Effector memory CD8-positive, alpha-beta T cell (primary cell): ENCODE results near the gene RALY.

Experiments
- ATAC-seq: fragments of 150-1000 bp; cut with Tn5 transposase; replicated peaks from 2 replicates; pipeline ENCODE4 v1.10.0; 2021; ENCODE audit warnings: mild to moderate bottlenecking, moderate library complexity
- DNase-seq, 3 experiments: peaks; one replicate each; pipeline ENCODE4 v3.0.0; 2021
- H3K27ac Mint-ChIP-seq, 2 donors: one replicate each; pipeline ENCODE4 v1.8.0; 2022; ENCODE audit warnings: mild to moderate bottlenecking in 2 of 2, mixed read lengths in 2 of 2, moderate library complexity in 2 of 2
- H3K27me3 Mint-ChIP-seq, 2 donors: one replicate each; pipeline ENCODE4 v1.8.0; 2022; ENCODE audit warnings: mixed read lengths in 2 of 2
- H3K36me3 Mint-ChIP-seq: one replicate; pipeline ENCODE4 v1.8.0; 2022; ENCODE audit warnings: mild to moderate bottlenecking, moderate library complexity, mixed read lengths; ENCODE audit not compliant: insufficient read depth
- H3K4me1 Mint-ChIP-seq, 2 donors: one replicate each; pipeline ENCODE4 v1.8.0; 2022; ENCODE audit warnings: low read depth in 2 of 2, mixed read lengths in 2 of 2
- H3K4me3 Mint-ChIP-seq, 2 donors: one replicate each; pipeline ENCODE4 v1.8.0; 2022; ENCODE audit warnings: mild to moderate bottlenecking in 2 of 2, mixed read lengths in 2 of 2, moderate library complexity in 2 of 2
- H3K9me3 Mint-ChIP-seq, 2 donors: one replicate each; pipeline ENCODE4 v1.8.0; 2022; ENCODE audit warnings: mixed read lengths in 2 of 2

Gene RALY

GRCh38 chr20:34029415-34029814 lies 35.7 kb downstream of the RALY start:
- no peaks in the 10 kb centered on the region for H3K27me3 Mint-ChIP-seq
- H3K4me3 Mint-ChIP-seq = no peak overlapping the region
- DNase-seq = no peak
- peaks cover 55 to 67% of the 10 kb centered on the region in 2 donors for H3K4me1 Mint-ChIP-seq
- ATAC-seq = no peak
- peak overlapping the region; percentile 35 to 82 for H3K27ac Mint-ChIP-seq
- H3K9me3 Mint-ChIP-seq = no peaks in the 10 kb centered on the region
- peaks cover 41% of the 10 kb centered on the region for H3K36me3 Mint-ChIP-seq

- no peaks in the 10 kb centered on the region for H3K9me3 Mint-ChIP-seq
- ATAC-seq (no peak), DNase-seq (no peak)
- H3K27me3 Mint-ChIP-seq = no peaks in the 10 kb centered on the region
- no peak overlapping the region for H3K4me3 Mint-ChIP-seq
- peak overlapping the region in 1 of 2 donors; percentile 9 for H3K27ac Mint-ChIP-seq
- peaks cover 44% of the 10 kb centered on the region for H3K36me3 Mint-ChIP-seq
- H3K4me1 Mint-ChIP-seq = peaks cover 50 to 64% of the 10 kb centered on the region in 2 donors
Measured at GRCh38 chr20:34030456-34030855, 36.7 kb downstream of the RALY start.

DNA sequence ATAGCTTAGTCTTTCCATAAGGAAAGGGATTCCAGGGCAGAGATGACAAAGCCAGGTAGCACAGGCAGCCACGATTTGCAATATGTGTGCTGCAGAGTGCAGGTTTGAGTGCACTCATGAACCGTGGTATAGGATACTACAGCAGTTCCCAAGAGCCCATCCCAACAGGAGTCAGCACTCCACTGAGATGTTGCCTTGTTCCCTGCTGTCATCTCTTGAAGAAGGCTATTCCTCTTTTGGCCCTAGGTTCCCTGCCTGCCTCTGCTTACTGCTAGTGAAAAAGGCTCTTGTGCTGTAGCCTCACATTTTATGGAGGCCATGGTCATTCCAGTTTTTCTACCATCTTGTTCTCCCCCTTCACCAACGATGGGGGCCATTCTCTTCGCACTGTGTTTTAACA lies 40.2 kb downstream of the RALY start:
- H3K27ac Mint-ChIP-seq = peak overlapping the region; percentile 36 to 46
- peaks cover 53 to 76% of the 10 kb centered on the region in 2 donors for H3K4me1 Mint-ChIP-seq
- no peaks in the 10 kb centered on the region for H3K27me3 Mint-ChIP-seq

DNA sequence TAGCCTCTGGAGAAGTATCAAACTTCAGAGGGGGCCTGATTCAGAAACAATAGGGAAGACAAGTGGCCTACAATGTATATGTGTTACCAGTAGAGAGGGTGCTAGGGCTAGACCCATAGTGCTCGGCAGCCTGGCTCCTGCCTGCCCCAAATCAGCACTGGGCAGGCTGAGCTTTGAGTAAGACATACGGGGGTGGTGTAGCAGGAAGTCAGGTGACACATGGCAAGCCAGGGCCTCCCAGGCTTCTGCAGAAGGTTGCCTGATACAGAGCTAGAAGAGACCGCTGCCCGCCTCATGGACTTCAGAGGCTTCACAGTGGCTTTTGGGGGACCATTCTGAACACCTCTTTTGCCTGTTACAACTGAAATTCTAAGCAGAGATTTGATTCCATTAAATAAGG lies 43.4 kb downstream of the RALY start:
- Mint-ChIP-seq H3K27ac (peak overlapping the region; percentile 57 to 85), H3K9me3 (no peaks in the 10 kb centered on the region), H3K36me3 (peaks cover 37% of the 10 kb centered on the region), H3K4me3 (peak overlapping the region; percentile 31 to 35), H3K27me3 (no peaks in the 10 kb centered on the region), H3K4me1 (peaks cover 67 to 88% of the 10 kb centered on the region in 2 donors)
- ATAC-seq (peak; percentile 95), DNase-seq (peak; percentile 9 to 15 (median 14))

More for the DNA sequence above, 40.2 kb downstream of the RALY start:
- H3K36me3 Mint-ChIP-seq = peaks cover 35% of the 10 kb centered on the region
- ATAC-seq = no peak
- no peak overlapping the region for H3K4me3 Mint-ChIP-seq
- H3K9me3 Mint-ChIP-seq = no peaks in the 10 kb centered on the region
- DNase-seq = no peak

DNA sequence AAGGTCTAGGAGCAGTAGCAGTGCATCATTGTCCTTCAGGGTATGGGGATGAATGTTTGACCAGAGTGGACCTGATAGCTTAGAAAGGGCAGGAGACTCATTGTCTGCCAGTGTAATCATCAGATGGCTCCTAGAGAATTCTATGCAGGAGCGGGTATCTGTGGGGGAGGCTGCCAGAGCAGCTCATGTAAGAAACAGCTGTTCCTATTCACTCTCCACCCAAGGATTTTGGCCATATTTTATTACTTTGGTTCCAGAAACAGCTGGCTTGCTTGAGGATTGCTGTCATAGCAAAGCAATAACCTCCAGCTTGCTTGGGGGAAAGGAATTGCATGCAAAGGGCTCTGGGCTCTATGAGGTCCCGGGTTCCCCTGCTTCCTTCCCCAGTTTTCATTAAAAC lies 44.1 kb downstream of the RALY start:
- H3K4me1 Mint-ChIP-seq = peaks cover 69 to 92% of the 10 kb centered on the region in 2 donors
- DNase-seq (no peak), ATAC-seq (no peak)
- peak overlapping the region; percentile 57 to 85 for H3K27ac Mint-ChIP-seq
- H3K4me3 Mint-ChIP-seq = peak overlapping the region in 1 of 2 donors; percentile 35
- no peaks in the 10 kb centered on the region for H3K9me3 Mint-ChIP-seq
- no peaks in the 10 kb centered on the region for H3K27me3 Mint-ChIP-seq
- H3K36me3 Mint-ChIP-seq = peaks cover 34% of the 10 kb centered on the region

DNA sequence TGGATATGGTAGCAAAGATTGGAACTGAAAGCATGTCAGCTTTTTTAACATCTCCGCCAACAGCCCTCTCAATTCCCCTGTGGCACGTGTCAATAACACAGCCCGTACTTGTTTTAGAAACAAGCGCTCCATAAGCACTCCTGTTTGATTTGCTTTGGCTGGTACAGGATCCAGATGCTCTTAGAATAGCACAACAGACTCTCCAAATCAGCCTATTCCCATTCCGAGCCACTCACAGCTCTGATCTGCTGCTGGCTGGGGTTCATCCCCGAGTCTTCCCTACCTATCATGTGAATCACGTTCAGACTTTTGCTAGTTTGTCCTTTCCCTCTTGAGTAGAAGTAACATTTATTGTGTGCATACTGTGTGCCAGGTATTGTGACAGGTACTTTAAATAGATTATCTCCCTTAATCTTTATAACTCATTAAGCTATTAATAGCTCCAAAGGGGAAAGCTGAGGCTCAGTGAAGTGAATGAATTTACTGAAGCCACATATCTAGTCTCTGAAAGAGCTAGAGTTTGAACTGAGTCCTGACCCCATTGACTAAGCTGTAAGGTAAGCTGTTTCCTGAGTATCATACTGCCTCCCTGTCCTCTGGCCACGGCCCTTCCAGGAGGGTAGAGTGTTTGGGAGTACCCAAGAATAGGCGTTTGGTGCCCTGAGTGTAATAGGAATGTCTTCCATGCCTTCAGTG lies 46.7 kb downstream of the RALY start:
- Mint-ChIP-seq H3K9me3 (no peaks in the 10 kb centered on the region), H3K4me1 (peaks cover 67 to 90% of the 10 kb centered on the region in 2 donors), H3K27me3 (no peaks in the 10 kb centered on the region), H3K4me3 (no peak overlapping the region), H3K27ac (peak overlapping the region; percentile 89 to 91), H3K36me3 (peaks cover 21% of the 10 kb centered on the region)
- no peak for DNase-seq
- no peak for ATAC-seq

DNA sequence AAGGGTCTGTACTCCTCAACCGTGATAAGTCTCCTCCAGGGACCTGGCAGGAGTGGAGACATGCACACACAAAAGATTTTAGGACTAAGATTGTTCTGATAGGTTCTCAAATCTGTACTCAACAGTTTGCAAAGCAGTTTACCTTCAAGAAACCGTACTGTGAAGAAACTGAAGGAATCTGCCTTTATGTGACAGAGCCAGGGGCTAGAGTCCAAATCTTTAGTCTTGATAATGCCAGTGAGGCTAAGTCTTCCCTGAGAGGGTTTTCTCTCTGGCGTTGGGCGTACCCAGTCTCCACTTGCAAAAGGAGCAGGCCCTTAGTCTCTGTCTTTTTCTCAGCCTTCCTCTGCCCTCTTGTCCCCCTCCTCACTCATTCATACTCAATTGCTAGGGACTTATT lies 47.5 kb downstream of the RALY start:
- Mint-ChIP-seq H3K27ac (peak overlapping the region; percentile 89 to 91), H3K27me3 (no peaks in the 10 kb centered on the region), H3K9me3 (no peaks in the 10 kb centered on the region), H3K36me3 (peaks cover 21% of the 10 kb centered on the region), H3K4me3 (no peak overlapping the region), H3K4me1 (peaks cover 70 to 90% of the 10 kb centered on the region in 2 donors)
- no peak for ATAC-seq
- no peak for DNase-seq

- DNase-seq (no peak), ATAC-seq (peak; percentile 78)
- Mint-ChIP-seq H3K4me1 (peaks cover 65 to 90% of the 10 kb centered on the region in 2 donors), H3K27me3 (no peaks in the 10 kb centered on the region), H3K36me3 (peaks cover 22% of the 10 kb centered on the region), H3K9me3 (no peaks in the 10 kb centered on the region), H3K4me3 (peak overlapping the region in 1 of 2 donors; percentile 25), H3K27ac (peak overlapping the region; percentile 89 to 91)
Measured at GRCh38 chr20:34042262-34042661, 48.6 kb downstream of the RALY start.

GRCh38 chr20:34043025-34043424 lies 49.3 kb downstream of the RALY start:
- H3K27me3 Mint-ChIP-seq = no peaks in the 10 kb centered on the region
- H3K36me3 Mint-ChIP-seq = peaks cover 24% of the 10 kb centered on the region
- peaks cover 65 to 90% of the 10 kb centered on the region in 2 donors for H3K4me1 Mint-ChIP-seq
- peak overlapping the region in 1 of 2 donors; percentile 9 for H3K4me3 Mint-ChIP-seq
- DNase-seq (no peak), ATAC-seq (no peak)
- peak overlapping the region; percentile 3 to 89 for H3K27ac Mint-ChIP-seq
- H3K9me3 Mint-ChIP-seq = no peaks in the 10 kb centered on the region

- Mint-ChIP-seq H3K36me3 (peaks cover 24% of the 10 kb centered on the region), H3K4me1 (peaks cover 71 to 90% of the 10 kb centered on the region in 2 donors), H3K4me3 (peak overlapping the region in 1 of 2 donors; percentile 3), H3K9me3 (no peaks in the 10 kb centered on the region), H3K27ac (peak overlapping the region in 1 of 2 donors; percentile 78), H3K27me3 (no peaks in the 10 kb centered on the region)
- ATAC-seq = no peak
- no peak for DNase-seq
Measured at GRCh38 chr20:34045294-34045693, 51.6 kb downstream of the RALY start.

DNA sequence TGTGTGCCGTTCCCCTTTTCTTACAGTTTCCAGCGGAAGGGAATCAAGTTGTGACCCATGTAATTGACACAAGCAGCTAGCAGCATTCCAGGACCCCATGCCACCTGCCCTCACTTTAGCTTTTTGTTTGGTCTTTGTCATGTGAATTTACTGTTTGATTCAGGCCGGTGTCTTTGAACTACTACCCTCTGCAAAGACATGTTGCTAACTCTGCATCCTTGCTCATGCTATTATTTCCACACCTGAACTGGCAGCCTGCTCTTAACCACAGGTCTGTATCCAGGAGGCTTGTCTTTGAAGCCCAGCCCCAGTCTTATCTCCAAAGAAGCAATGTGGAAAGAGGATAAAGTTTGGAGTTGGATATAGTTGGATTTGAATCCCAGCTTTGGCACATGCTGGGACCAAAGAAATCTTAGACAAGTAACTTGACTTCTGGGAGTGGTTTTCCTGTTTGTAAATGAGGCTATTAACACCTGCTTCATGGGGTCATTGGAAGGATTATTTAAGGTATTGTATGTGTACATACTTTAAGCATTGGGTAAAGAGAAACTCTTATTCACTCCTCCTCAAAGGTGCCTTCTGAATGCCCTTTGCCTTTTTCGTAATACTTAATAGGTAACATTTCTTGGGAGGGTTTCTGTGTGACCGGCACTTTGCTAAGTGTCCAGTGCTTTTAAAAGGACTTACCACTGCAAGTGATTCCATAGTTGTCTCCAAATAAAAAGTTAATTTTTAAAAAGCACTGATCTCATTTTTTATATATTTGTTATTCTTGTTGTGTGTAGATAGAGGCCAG lies 52.4 kb downstream of the RALY start:
- DNase-seq = no peak

GRCh38 chr20:34047010-34047687 lies 53.4 kb downstream of the RALY start:
- peaks cover 23% of the 10 kb centered on the region for H3K36me3 Mint-ChIP-seq
- no peaks in the 10 kb centered on the region for H3K27me3 Mint-ChIP-seq
- H3K4me3 Mint-ChIP-seq = no peak overlapping the region
- H3K9me3 Mint-ChIP-seq = no peaks in the 10 kb centered on the region
- peak overlapping the region; percentile 47 to 84 for H3K27ac Mint-ChIP-seq
- peaks cover 66 to 76% of the 10 kb centered on the region in 2 donors for H3K4me1 Mint-ChIP-seq
- ATAC-seq = no peak
- DNase-seq = no peak

More for the DNA sequence above, 52.4 kb downstream of the RALY start:
- no peak for ATAC-seq
- Mint-ChIP-seq H3K4me3 (no peak overlapping the region), H3K27ac (peak overlapping the region; percentile 78 to 84), H3K36me3 (peaks cover 20% of the 10 kb centered on the region), H3K27me3 (no peaks in the 10 kb centered on the region), H3K9me3 (no peaks in the 10 kb centered on the region), H3K4me1 (peaks cover 69 to 86% of the 10 kb centered on the region in 2 donors)

- Mint-ChIP-seq H3K4me1 (peaks cover 59 to 72% of the 10 kb centered on the region in 2 donors), H3K27me3 (no peaks in the 10 kb centered on the region), H3K36me3 (peaks cover 20% of the 10 kb centered on the region), H3K27ac (peak overlapping the region; percentile 47 to 84), H3K9me3 (no peaks in the 10 kb centered on the region), H3K4me3 (no peak overlapping the region)
- DNase-seq (no peak), ATAC-seq (no peak)
Measured at GRCh38 chr20:34047917-34048316, 54.2 kb downstream of the RALY start.
